A549 (cell line): ENCODE results near the gene SCGB1C1. TPM values are rescaled to one million over a fixed set of nuclear protein-coding genes. Genes with fewer than 3 reads are reported as not detected.
A peak's percentile ranks its signal among the peaks of the same experiment; 100 is the strongest.

Source experiments
- ATAC-seq, 2 experiments: fragments of 200-7000 bp in 1 of 2; fragments of >200 bp in 1 of 2; cut with Nextera tagmentation in 1 of 2; cut with Tn5 transposase in 1 of 2; 3 replicates each; pipeline versions ENCODE4 v1.8.0 to v1.9.1; 2018 to 2020; ENCODE audit warnings: mild to moderate bottlenecking in 1 of 2, moderate library complexity in 1 of 2
- CTCF ChIA-PET: fragments of 300-600 bp; sonication (Branson Sonifier 250); formaldehyde crosslinking; extraction: SDS; loops from one replicate; lab custom pipeline; 2021; ENCODE audit warnings: antibody characterized with exemption, inconsistent platforms; lab: Yijun Ruan, JAX
- POLR2A ChIA-PET: fragments of 350-600 bp; formaldehyde crosslinking; extraction: SDS; loops from one replicate; lab custom pipeline; 2021; ENCODE audit warnings: antibody characterized with exemption, inconsistent platforms; lab: Yijun Ruan, JAX
- DNase-seq, 2 experiments: peaks; one replicate each; pipeline versions ENCODE4 v3.0.0 to v3.0.0-alpha.2; 2011 to 2016; ENCODE audit warnings: low read depth in 1 of 2, low spot score in 1 of 2
- FAIRE-seq: peaks from 2 replicates; lab custom pipeline; 2011; peaks lifted over from hg19 to GRCh38; lab: Jason Lieb, UNC
- H3K27ac ChIP-seq, 2 experiments: fragments of >200 bp; sonication (Bioruptor Twin); formaldehyde crosslinking; 3 replicates each; pipeline ENCODE4 v1.5.1; 2016 to 2017
- H3K4me1 ChIP-seq: fragments of >200 bp; sonication (Bioruptor Twin); formaldehyde crosslinking; 3 replicates; pipeline ENCODE4 v1.6.1; 2016
- H3K4me2 ChIP-seq: fragments of >200 bp; sonication (Bioruptor Twin); formaldehyde crosslinking; 3 replicates; pipeline ENCODE4 v1.6.1; 2016
- H3K4me3 ChIP-seq: fragments of >200 bp; sonication (Bioruptor Twin); formaldehyde crosslinking; 3 replicates; pipeline ENCODE4 v1.5.1; 2016
- H3K9me3 ChIP-seq: fragments of >200 bp; sonication (Bioruptor Twin); formaldehyde crosslinking; 3 replicates; pipeline ENCODE4 v1.6.1; 2016
- BHLHE40 ChIP-seq: IDR thresholded peaks from 2 replicates; pipeline ENCODE4 v1.6.1; 2012; ENCODE audit warnings: low read depth, low read length, inconsistent platforms
- CBX8 ChIP-seq: fragments of 200-600 bp; sonication (generic); IDR thresholded peaks from 2 replicates; pipeline ENCODE4 v1.6.1; 2016
- CHD4 ChIP-seq: fragments of 200-600 bp; sonication (generic); IDR thresholded peaks from 2 replicates; pipeline ENCODE4 v1.6.1; 2016; ENCODE audit warnings: antibody characterized with exemption, mild to moderate bottlenecking, borderline replicate concordance
- E2F6 ChIP-seq: IDR thresholded peaks from 2 replicates; pipeline ENCODE4 v1.6.1; 2012; ENCODE audit warnings: low read depth, borderline replicate concordance
- EHF ChIP-seq: fragments of 250-450 bp; sonication (Bioruptor Pico); IDR thresholded peaks from 2 replicates; pipeline ENCODE4 v1.5.0; 2020; ENCODE audit warnings: mild to moderate bottlenecking
- ELK1 ChIP-seq: fragments of 150-350 bp; IDR thresholded peaks from 2 replicates; pipeline ENCODE4 v1.6.1; 2014; ENCODE audit warnings: low read depth, mild to moderate bottlenecking, low read length
- EP300 ChIP-seq, 2 experiments: fragments of >200 bp; sonication (Bioruptor Twin); formaldehyde crosslinking; IDR thresholded peaks; 2 replicates in 1 of 2; 3 replicates in 1 of 2; pipeline ENCODE4 v1.6.1; 2016 to 2017
- FOSB ChIP-seq: fragments of 250-450 bp; sonication (Bioruptor Pico); IDR thresholded peaks from 2 replicates; pipeline ENCODE4 v1.5.0; 2020; ENCODE audit warnings: mild to moderate bottlenecking, moderate library complexity
- MAFK ChIP-seq: fragments of 450-650 bp; IDR thresholded peaks from 2 replicates; pipeline ENCODE4 v1.6.1; 2014; ENCODE audit not compliant: partially characterized antibody
- MAX ChIP-seq: IDR thresholded peaks from 2 replicates; pipeline ENCODE4 v1.6.1; 2012
- NR3C1 ChIP-seq: fragments of >200 bp; sonication (Bioruptor Twin); formaldehyde crosslinking; IDR thresholded peaks from 3 replicates; pipeline ENCODE4 v1.6.1; 2017
- PHF8 ChIP-seq: fragments of 200-600 bp; sonication (generic); IDR thresholded peaks from 2 replicates; pipeline ENCODE4 v1.6.1; 2016; ENCODE audit warnings: low read depth, mild to moderate bottlenecking, antibody characterized with exemption, moderate library complexity, borderline replicate concordance
- POLR2A ChIP-seq: IDR thresholded peaks from 2 replicates; pipeline ENCODE4 v1.6.1; 2012; ENCODE audit warnings: mild to moderate bottlenecking, low read length
- RAD21 ChIP-seq, 2 experiments: fragments of >200 bp in 1 of 2; sonication (Bioruptor Twin) in 1 of 2; formaldehyde crosslinking in 1 of 2; IDR thresholded peaks in 1 of 2; conservative IDR thresholded peaks in 1 of 2; 2 replicates in 1 of 2; 3 replicates in 1 of 2; pipeline ENCODE4 v1.6.1; 2012 to 2018; ENCODE audit warnings: inconsistent platforms in 1 of 2
- RARB ChIP-seq: fragments of 250-450 bp; sonication (Bioruptor Pico); IDR thresholded peaks from 2 replicates; pipeline ENCODE4 v1.8.0; 2021; ENCODE audit warnings: mild to moderate bottlenecking, moderate library complexity
- RFX5 ChIP-seq: fragments of 450-650 bp; IDR thresholded peaks from 2 replicates; pipeline ENCODE4 v1.7.1; 2014; ENCODE audit warnings: antibody characterized with exemption, mild to moderate bottlenecking, moderate library complexity
- RNF2 ChIP-seq: fragments of 200-600 bp; sonication (generic); IDR thresholded peaks from 2 replicates; pipeline ENCODE4 v1.6.1; 2016; ENCODE audit warnings: low read depth, mild to moderate bottlenecking, antibody characterized with exemption, moderate library complexity, borderline replicate concordance
- SREBF2 ChIP-seq: fragments of 450-650 bp; IDR thresholded peaks from 2 replicates; pipeline ENCODE4 v1.6.1; 2014; ENCODE audit warnings: mild to moderate bottlenecking, moderate library complexity
- ZC3H11A ChIP-seq: fragments of 450-650 bp; IDR thresholded peaks from 2 replicates; pipeline ENCODE4 v1.6.1; 2014; ENCODE audit warnings: antibody characterized with exemption, mild to moderate bottlenecking
- ZSCAN20 ChIP-seq: fragments of 250-450 bp; sonication (Bioruptor Pico); IDR thresholded peaks from 2 replicates; pipeline ENCODE4 v1.8.0; 2022; ENCODE audit warnings: mild to moderate bottlenecking, moderate library complexity
- WGBS: methylation state at CpG from one replicate; pipeline ENCODE4 v1.1.6; 2017; ENCODE audit errors: missing lambda C conversion rate; 5-methylcytosine and 5-hydroxymethylcytosine counted together
- polyA plus RNA-seq, 4 experiments: library from polyadenylated mRNA; depleted of rRNA in 3 of 4; stranded (reverse); fragments of >200 nt; fragmentation: RNase III in 1 of 4; extraction: RNeasy Plus Mini Kit Qiagen cat#74134 plus additional on column Dnase treatment in 1 of 4; gene quantifications; 2 replicates in 3 of 4; 3 replicates in 1 of 4; pipeline ENCODE4 v1.2.3, GENCODE V29; 2011 to 2017
- TF ChIP-seq, protein P1 (sequence below): fragments of 450-650 bp; IDR thresholded peaks from 2 replicates; pipeline ENCODE4 v1.6.1; 2014; ENCODE audit warnings: antibody characterized with exemption
- TF ChIP-seq, protein P2 (sequence below): fragments of >200 bp; sonication (Bioruptor Twin); formaldehyde crosslinking; IDR thresholded peaks from 3 replicates; pipeline ENCODE4 v1.5.1; 2016

The SCGB1C1 gene
- polyA plus RNA-seq, 2 of the 4 experiments (the other 2 are of a cell fraction), result not detected

DNA sequence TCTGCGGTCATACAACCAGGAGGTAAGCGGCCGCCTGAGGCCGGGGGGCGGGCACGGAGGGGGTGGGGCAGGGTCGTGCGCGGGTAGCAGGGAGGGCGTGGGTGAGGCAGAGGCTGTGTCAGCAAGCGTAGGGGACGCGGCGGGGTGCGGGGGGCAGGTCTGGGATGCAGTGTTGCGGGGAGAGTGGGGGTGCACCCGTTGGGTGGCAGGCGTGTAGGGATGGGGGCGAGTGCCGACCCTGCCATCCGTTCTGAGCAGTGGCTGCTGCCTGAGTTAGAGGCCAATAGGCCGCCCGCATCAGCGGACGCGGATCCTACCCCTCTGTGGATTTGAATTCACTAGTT is 16.0 kb downstream of the SCGB1C1 start:
- TF ChIP-seq PHF8 (peak; percentile 5; the same call in 1 of the 2 replicates), ZSCAN20 (CRISPR knock-in tag) (no peak)
- peak overlapping the region; percentile 100 for H3K4me3 ChIP-seq
- peaks cover 26% of the 10 kb centered on the region for H3K4me1 ChIP-seq
- WGBS, result 0% methylated on average over 4 of the region's 26 CpGs
- FAIRE-seq (no peak), ATAC-seq (peak in 1 of 2 experiments; percentile 5; a peak in 3 of 6 replicates), DNase-seq (peak in 1 of 2 experiments; percentile 18)
- ChIA-PET CTCF (interaction anchor here (1.2 to 1.7 kb wide), 3 partner anchors 9 to 96 kb away, joined by 3 read pairs; no protein-coding TSS in a partner anchor), POLR2A (no interaction called here)
- no peaks in the 10 kb centered on the region for H3K9me3 ChIP-seq
- H3K4me2 ChIP-seq, result peak overlapping the region; percentile 96
- peak overlapping the region; percentile 90 to 94 for H3K27ac ChIP-seq

DNA sequence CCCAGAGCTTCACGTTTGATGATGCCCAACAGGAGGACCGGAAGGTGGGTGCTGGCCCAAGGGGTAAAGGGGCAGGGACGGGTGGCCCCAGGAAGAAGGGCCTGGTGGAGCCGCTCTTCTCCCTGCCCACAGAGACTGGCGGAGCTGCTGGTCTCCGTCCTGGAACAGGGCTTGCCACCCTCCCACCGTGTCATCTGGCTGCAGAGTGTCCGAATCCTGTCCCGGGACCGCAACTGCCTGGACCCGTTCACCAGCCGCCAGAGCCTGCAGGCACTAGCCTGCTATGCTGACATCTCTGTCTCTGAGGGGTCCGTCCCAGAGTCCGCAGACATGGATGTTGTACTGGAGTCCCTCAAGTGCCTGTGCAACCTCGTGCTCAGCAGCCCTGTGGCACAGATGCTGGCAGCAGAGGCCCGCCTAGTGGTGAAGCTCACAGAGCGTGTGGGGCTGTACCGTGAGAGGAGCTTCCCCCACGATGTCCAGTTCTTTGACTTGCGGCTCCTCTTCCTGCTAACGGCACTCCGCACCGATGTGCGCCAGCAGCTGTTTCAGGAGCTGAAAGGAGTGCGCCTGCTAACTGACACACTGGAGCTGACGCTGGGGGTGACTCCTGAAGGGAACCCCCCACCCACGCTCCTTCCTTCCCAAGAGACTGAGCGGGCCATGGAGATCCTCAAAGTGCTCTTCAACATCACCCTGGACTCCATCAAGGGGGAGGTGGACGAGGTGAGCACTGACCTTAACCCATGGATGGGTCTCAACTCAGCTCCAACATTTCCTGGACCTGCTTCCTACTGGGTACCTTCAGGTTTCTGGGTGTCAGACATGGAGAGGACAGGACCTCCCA is 16.6 kb downstream of the SCGB1C1 start:
- peaks cover 26% of the 10 kb centered on the region for H3K4me1 ChIP-seq
- no peak for FAIRE-seq
- peak overlapping the region; percentile 96 for H3K4me2 ChIP-seq
- no peaks in the 10 kb centered on the region for H3K9me3 ChIP-seq
- peak overlapping the region; percentile 100 for H3K4me3 ChIP-seq
- H3K27ac ChIP-seq, result peak overlapping the region; percentile 90 to 94
- DNase-seq, result peak; percentile 22 to 28
- CTCF ChIA-PET, result interaction anchor here (1.0 to 1.7 kb wide), 4 partner anchors 9 to 239 kb away, joined by 3 read pairs; no protein-coding TSS in a partner anchor
- ATAC-seq, result no peak
- POLR2A ChIA-PET, result interaction anchor here (0.5 kb wide), 1 partner anchor 85 kb away, joined by 5 read pairs; no protein-coding TSS in a partner anchor
- TF ChIP-seq CHD4, result no peak
- no peak for TF ChIP-seq ELK1
- TF ChIP-seq E2F6, result 0 out of 2 replicates have a peak, but pooled peaks have one; percentile 25
- TF ChIP-seq EP300 (IDR thresholded peaks at IDR 0.05), result no peak
- 39% methylated on average over 9 of the region's 29 CpGs for WGBS

DNA sequence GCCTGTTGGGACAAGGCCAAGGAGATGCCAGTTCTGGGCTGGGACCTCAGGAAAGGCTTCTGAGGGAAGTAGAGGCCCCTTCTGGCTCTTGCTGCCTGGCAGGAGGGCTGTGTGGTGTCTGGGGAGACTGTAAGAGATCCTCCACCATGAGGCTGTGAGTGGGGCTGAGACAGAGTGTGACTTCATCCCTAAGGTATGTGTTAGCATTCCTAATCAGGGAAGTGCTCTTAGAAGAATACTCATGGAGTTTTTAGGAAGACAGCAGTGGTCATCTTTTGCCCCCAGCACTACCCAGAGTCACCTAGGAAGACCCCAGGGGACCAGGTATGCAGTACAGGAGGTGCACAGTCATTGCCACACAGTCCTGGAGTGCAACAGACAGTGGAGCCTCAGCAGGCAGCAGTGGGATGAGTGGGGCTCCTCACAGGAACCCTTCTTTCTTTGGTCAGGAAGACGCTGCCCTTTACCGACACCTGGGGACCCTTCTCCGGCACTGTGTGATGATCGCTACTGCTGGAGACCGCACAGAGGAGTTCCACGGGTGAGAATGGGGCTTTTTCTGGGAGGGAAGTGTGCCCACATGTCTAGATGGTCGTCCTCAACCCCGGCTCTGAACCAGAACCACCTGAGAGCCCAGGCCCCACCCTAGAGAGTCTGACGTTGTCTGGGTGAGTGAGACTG is 17.4 kb downstream of the SCGB1C1 start:
- Histone ChIP-seq H3K4me3 (peak overlapping the region; percentile 100), H3K4me1 (peaks cover 26% of the 10 kb centered on the region), H3K27ac (peak overlapping the region; percentile 90 to 94), H3K9me3 (no peaks in the 10 kb centered on the region), H3K4me2 (peak overlapping the region; percentile 96)
- POLR2A ChIA-PET, result interaction anchor here (0.5 kb wide), 1 partner anchor 84 kb away, joined by 5 read pairs; no protein-coding TSS in a partner anchor
- DNase-seq (peak; percentile 29 to 50), FAIRE-seq (no peak), ATAC-seq (no peak)
- CTCF ChIA-PET, result interaction anchor here (1.0 to 1.1 kb wide), 2 partner anchors 18 to 238 kb away, joined by 3 read pairs; no protein-coding TSS in a partner anchor
- no peak for TF ChIP-seq MAFK
- TF ChIP-seq RFX5, result no peak
- no peak for TF ChIP-seq RAD21 (conservative IDR thresholded peaks at IDR 0.05 in 1 of 2, IDR thresholded peaks at IDR 0.05 in 1 of 2)
- TF ChIP-seq POLR2A, result no peak
- no peak for TF ChIP-seq NR3C1
- no peak for TF ChIP-seq BHLHE40
- no peak for TF ChIP-seq RARB
- 90% methylated on average over 8 of the region's 9 CpGs for WGBS

GRCh38 chr11:210803-211180 is 17.9 kb downstream of the SCGB1C1 start:
- TF ChIP-seq FOSB (CRISPR knock-in tag) (no peak), RNF2 (no peak), MAX (no peak), SREBF2 (no peak), ZC3H11A (no peak), CBX8 (no peak), EHF (CRISPR knock-in tag) (no peak)
- TF ChIP-seq, protein P1, sequence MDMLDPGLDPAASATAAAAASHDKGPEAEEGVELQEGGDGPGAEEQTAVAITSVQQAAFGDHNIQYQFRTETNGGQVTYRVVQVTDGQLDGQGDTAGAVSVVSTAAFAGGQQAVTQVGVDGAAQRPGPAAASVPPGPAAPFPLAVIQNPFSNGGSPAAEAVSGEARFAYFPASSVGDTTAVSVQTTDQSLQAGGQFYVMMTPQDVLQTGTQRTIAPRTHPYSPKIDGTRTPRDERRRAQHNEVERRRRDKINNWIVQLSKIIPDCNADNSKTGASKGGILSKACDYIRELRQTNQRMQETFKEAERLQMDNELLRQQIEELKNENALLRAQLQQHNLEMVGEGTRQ, result no peak
- TF ChIP-seq, protein P2, sequence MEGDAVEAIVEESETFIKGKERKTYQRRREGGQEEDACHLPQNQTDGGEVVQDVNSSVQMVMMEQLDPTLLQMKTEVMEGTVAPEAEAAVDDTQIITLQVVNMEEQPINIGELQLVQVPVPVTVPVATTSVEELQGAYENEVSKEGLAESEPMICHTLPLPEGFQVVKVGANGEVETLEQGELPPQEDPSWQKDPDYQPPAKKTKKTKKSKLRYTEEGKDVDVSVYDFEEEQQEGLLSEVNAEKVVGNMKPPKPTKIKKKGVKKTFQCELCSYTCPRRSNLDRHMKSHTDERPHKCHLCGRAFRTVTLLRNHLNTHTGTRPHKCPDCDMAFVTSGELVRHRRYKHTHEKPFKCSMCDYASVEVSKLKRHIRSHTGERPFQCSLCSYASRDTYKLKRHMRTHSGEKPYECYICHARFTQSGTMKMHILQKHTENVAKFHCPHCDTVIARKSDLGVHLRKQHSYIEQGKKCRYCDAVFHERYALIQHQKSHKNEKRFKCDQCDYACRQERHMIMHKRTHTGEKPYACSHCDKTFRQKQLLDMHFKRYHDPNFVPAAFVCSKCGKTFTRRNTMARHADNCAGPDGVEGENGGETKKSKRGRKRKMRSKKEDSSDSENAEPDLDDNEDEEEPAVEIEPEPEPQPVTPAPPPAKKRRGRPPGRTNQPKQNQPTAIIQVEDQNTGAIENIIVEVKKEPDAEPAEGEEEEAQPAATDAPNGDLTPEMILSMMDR, result no peak
- Histone ChIP-seq H3K9me3 (no peaks in the 10 kb centered on the region), H3K4me1 (peaks cover 22% of the 10 kb centered on the region), H3K27ac (peak overlapping the region in 1 of 2 experiments; percentile 94; a peak in 3 of 6 replicates), H3K4me3 (no peak overlapping the region), H3K4me2 (peak overlapping the region; percentile 96)
- POLR2A ChIA-PET, result no interaction called here
- FAIRE-seq (no peak), ATAC-seq (no peak), DNase-seq (no peak)
- 93% methylated on average over 4 of the region's 5 CpGs for WGBS
- CTCF ChIA-PET, result interaction anchor here (1.1 to 1.4 kb wide), 2 partner anchors 18 to 48 kb away, joined by 3 read pairs; no protein-coding TSS in a partner anchor
